Cerebellar nuclear complex (tissue), 1 donor: ENCODE measurements around the gene TMEM163.
"Not testable (repeated sequence)": the region's sequence is repeated elsewhere in the genome, so short reads cannot be mapped to it uniquely, and the experiment has no call there.

ENCODE experiments used
- DNase-seq, 2 experiments: peaks; one replicate each; lab custom pipeline; 2025; lab: John Stamatoyannopoulos, UW

The TMEM163 gene

DNA sequence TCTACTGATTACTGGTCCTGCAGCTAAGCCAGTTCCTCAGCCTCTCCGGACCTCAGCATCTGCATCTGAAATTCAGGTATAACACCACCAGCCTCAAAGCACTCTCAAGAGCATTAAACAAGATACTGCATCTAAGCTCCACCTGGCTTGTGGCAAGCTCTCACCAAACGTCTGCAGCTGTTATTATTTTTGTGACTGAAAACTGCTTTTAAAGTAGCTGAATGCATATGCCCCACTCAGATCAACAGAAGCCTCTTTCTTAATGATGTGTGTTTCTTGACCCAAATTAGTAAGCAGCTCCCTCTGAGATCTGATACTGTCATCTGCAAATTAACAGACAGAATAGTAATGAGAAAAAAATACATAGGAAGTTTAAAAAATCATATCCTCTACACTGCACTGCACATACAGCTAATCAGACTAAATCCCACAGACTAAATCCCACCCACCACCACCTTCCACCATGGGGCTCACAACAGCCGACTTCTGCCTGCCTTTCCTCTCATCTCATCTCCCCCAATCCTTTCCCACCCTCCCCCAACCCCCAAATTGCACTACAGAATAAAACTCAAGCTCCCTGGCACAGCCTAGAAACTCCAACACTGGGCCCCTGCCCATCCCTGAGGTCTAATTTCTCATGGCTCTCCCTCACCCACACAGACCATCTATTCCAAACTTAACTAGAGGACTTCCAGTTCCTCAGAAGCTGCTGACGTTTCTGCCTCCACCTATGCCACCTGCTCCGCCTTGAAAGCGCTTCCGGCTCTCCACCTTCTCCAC, 52.9 kb downstream of the TMEM163 start:
- no peak for DNase-seq

DNA sequence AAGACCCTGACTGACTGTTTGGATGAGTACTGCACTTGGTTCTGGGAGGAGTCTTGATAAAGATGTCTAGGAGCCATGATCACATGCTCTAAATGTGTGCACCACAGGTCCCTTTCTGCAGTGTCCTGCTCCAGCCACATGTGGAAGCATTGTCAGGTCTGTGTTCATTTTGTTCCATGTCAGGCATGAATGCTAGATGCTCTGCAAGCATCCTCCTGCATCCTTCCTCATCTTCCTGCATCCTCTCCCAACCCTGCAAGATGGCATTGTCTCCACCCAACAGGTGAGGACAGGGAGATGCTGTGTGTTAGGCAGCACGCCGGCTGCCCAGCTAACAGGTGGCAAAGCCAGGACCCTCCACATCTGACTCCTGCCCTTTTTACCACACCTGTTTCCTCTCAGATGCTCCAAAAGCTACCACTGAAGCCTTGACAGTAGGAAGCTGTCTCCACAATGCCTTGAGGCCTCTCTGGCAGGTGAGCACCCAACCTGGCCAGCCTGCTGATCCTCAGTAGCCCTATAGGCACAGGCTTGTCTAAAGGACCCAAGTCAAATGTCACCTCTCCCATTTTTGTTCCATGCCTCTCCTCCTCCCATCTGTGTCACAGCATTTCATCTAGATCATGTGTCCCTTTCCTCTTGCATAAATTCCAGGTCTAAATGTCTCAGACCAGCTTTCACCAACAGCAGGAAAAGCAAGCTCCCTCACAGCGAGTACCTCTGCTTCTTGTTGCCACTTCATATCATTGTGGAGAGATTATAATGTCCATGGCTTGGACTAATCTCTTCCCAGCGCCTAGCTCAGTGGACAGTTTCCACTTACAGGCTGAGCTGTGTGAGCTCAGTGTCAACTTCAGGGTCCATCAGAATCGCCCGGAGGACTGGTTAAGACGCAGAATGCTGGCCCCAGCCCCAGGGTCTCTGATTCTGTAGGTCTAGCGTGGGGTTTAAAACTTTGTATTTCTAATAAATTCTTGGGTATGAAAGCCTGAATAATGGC, 55.0 kb downstream of the TMEM163 start:
- DNase-seq = no peak

DNA sequence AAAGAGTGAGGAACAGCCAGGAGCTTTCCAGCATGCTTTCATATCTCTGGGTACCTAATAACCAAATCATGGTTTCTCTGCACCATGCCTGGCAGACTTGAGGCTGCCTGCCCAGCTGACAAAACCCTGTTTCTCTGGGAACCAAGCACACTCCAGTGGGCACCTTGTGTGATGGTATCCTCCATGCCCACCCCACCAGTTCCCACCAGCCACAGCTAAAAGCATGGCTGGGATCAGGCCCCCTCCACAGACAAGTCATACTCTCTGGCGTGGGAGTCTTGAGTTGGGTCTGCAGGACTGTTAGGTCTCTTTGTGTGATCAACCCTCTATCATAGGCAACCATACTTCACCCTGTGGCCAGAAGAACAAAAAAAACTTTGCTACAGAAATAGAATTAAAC, 56.0 kb downstream of the TMEM163 start:
- DNase-seq = no peak

DNA sequence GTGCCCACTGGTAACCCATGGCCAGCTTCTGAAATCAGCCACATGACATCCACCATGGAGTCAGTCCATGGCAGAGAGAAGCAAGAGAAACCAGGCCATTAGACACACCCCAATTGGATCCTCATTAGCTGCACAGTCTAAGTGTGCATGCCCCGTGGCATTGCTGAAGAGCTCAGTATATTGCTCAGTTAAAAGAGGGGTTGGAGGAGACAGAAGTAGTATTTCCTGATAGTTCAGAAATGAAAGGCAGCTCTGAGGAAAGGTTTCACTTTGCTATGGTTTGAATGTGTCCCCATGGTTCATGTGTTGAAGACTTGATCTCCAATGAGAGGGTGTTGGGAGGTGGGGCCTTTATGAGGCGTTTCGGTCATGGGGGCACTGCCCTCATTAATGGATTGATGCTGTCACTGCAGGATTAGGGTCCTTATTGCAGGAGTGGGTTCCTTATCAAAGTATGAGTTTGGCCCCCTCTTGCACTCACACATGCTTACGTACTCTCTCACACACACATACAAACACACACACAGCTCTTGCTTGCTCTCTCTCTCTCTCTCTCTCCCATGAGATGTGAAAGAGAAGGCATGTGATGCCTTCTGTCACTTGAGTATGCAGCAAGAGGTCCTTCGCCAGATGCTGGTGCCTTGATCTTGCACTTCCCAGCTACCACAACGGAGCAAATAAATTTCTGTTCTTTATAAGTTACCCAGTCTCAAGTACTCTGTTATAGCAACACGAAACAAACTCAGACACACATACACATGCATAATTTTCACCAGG, 58.0 kb downstream of the TMEM163 start:
- no peak for DNase-seq

DNA sequence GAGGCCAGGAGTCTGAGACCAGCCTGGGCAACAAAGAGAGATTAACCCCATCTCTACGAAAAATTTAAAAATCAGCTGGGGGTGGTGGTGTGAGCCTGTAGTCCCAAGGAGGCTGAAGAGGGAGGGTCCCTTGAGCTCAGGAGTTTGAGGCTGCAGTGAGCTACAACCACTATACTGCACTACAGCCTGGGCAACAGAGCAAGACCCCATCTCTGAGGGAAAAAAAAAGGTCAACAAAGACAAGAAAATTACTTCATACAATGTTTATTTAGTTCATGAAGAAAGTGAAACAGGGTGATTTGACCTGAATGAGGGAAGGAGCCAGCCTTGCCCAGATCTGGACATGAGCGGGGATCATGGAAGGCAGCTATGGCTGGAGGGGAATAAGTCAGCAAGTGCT, 59.1 kb downstream of the TMEM163 start:
- no peak for DNase-seq

DNA sequence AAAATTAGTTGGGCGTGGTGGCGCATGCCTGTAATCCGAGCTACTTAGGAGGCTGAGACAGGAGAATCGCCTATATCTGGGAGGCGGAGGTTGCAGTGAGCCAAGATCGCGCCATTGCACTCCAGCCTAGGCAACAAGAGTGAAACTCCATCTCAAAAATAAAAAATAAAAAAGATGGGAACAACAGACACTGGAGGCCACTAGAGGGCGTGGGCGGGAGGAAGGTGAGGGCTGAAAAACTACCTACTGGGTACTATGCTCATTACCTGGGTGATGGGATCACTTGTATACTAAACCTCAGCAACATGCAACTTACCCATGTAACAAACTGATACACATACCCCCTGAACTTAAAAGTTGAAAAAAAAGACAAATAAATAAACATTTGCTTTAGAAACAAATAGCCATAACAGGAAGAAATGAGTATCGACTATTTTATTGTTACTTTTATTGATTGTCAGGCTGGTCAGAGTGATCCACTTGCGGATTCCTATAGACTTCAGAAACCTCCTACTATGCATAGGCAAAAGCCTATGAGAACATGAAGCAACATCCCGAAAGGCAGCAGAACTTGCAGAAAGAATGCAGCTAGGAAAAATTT, 61.0 kb downstream of the TMEM163 start:
- DNase-seq = no peak

DNA sequence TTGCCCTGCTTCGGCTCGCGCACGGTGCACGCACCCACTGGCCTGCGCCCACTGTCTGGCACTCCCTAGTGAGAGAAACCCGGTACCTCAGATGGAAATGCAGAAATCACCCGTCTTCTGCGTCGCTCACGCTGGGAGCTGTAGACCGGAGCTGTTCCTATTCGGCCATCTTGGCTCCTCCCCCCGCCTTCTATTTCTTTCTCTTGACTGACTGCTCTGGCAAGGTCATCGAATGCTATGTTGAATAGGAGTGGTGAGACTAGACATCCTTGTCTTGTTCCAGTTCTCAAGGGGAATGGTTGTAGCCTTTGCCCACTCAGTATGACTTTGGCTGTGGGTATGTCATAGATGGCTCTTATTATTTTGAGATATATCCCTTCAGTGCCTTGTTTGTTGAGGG, 62.4 kb downstream of the TMEM163 start:
- not testable (repeated sequence) for DNase-seq

DNA sequence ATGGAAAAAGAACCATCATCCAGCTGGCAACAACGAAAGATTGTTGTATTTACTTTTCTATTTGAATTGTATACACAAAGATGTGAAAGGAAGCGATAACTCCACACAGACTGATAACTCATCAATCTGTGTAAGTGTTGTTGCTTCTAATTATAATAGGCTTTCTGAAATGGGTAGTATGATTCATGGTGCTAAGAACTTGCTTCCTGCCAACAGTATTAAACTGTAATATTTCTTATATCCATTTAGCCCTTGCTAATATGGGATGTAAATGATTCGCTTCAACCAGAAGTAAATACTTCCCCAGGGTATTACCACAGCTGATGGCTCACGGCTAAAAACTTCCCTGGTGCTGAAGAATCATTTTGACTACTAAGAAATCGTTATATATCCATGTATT, 70.2 kb downstream of the TMEM163 start:
- no peak for DNase-seq

DNA sequence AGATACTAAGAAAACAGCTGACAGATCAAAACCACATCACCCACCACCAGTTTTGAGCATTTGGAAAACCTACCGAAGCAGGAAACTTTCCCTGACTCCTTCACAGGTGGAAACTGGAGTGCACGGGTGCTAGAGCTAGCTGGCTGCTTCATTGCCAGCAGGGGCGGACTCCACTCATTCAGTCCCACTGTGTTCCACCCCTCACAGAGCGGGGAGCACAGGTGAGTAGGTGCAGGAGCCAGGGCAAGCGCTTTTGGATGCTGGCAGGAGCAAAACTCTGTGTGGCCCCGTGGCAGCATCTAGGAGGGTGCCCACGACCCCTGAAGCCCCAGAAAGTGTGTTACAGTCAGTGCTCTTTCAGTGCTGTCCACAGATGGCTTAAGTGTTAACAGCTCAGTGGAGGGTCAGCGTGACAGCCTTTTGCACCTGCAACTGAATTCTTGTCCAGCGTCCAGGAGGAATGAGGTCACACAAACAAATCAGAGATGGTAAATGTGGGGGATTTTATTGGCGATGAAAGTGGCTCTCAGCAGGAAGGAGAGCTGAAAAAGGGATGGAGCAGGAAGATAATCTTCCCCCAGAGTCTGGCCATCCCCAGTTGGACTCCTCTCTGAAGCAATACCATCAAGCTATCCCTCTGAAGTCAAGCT, 71.1 kb downstream of the TMEM163 start:
- peak in 1 of 2 experiments; percentile 61 for DNase-seq

DNA sequence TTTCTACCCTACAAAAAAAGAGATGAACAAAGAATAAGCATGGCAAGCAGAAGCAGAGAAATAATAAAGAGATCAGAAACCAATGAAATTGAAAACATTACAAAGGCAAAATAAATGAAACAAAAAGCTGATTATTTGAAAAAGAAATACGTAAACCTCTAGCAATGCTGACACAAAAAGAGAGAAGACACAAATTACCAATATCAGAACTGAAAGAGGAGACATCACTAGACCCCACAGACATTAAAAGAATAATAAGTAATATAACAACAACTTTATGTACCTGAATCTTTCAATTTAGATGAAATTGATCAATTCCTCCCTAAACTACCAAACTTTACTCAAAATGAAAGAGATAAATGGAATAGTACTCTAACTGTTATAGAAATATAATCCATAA, 75.9 kb downstream of the TMEM163 start:
- DNase-seq = no peak

DNA sequence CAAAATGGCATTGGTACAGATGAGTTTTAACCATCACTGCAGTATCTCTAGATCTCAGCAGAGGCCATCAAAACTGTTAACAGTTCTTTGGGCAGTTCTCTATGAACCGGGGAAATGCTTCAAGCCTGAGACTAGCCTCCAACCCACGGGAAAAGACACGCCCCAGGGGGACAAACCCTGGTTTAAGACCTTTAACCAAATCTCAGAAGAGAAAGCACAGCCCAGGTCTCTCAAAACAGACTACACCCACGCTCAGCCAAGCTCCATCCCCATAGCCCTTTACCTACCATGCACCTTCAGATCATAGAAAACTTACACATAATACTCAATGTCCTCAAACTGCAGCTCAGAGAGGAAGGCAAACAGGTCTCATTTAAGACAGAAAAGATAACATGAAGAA, 78.3 kb downstream of the TMEM163 start:
- no peak for DNase-seq

DNA sequence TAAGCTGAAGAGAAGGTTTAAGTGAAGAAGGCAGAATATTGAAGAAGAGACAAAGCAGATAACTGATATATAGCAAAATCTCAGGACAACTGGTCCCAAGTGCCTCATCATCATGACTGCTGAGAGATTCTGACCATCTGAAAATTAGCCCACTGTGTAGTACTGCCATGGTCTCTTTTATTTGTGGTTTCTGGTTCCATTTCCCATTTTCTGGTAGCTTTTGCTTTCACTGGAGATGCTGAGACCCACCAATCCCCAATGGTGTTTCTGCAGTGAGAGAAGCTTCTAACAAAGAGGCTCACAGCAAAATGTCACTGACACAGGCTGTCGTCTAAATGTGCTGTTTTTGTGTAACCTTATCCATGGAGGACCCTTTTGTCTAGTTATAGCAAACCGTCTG, 79.5 kb downstream of the TMEM163 start:
- DNase-seq = no peak

DNA sequence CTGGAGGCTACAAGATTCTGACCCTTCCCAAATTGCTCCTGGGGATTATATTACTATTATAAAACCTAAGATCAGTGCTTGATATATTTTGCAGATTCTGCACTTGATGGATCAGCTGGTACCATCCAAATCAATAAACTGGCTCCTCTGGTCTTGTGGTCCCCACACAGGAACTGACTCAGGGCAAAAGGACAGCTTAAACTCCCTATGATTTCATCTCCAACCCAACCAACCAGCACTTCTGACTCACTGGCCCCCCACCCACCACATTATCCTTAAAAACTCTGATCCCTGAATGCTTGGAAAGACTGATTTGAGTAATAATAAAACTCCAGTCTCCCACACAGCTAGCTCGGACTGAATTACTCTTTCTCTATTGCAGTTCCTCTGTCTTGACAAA, 82.1 kb downstream of the TMEM163 start:
- no peak for DNase-seq

DNA sequence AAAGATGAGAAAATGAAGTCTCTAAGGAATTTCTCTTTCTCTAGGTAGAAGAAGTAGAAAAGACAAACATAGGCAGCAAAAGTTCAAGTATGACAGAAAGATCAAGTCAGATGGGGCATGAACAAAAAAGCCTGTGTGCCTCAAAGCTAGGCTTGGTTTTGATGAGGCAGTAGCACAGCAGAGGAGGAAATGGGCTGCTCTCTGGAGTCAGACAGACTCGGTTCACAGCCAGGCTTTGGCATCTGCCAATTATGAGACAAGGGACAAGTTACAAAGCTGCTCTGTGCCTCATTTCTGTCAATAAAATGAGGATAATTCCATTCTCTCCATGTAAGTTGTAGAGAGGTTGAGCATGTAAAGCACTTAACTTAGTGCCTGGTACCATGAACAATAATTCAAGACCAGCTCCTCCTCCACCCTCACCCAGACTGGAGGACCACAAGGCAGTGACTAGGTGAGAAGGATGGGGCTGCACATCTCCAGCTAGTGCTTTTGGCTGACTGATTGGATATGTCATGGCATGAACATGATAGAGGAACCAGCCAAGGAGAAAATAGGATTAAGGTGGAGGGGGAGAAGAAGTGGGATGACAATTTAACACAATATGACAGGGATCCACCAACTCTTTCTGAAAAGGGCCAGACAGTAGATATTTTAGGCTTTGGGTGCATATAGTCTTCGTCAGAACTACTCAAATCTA, 84.6 kb downstream of the TMEM163 start:
- peak in 1 of 2 experiments; percentile 23 for DNase-seq

DNA sequence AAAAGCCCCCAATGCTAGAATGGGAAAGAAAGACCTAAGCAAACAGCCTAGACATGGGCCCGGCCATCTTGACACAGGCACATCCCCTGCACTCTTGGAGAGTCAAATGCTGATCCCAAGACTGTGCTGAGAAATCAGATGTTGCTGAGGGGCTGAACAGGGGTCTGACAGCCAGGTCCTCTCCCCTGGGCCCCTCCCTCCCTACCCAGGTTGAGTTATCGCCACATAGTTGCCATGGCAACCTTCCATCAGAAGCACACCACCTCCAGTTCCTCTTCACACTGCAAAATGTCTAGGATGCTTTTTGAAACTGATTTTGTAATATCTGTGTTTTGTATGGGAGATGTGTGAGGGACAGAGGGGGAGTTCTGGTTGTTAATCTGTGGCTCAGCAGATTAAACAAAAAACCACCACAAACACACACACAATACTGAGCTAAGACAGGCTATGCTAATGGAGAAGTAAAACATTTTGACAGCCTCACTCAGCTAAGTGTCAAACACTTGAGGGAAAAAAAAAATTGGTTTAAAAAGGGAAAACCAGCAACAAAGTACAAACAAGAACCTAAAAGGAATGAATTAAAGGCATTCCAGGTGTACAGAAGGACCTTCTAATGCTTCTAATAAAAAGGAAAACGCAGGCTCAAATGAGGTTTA, 88.2 kb downstream of the TMEM163 start:
- DNase-seq = no peak

DNA sequence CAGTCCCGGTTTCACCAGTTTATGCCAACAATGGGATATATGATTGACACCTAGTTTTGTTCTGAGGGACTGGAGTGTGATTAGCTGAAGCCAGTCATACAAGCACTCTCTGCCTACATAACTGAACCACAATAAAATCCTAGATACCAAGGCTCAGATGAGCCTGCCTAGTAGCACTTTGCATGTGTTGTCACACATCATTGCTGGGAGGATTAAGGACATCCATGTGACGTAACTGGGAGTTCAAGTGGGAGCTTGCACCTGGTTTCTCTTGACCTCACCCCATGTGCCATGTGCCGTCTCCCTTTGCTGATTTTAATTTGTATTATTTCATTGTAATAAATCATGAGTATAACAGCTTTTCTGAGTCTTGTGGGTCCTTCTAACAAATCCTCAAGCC, 90.3 kb downstream of the TMEM163 start:
- no peak for DNase-seq

DNA sequence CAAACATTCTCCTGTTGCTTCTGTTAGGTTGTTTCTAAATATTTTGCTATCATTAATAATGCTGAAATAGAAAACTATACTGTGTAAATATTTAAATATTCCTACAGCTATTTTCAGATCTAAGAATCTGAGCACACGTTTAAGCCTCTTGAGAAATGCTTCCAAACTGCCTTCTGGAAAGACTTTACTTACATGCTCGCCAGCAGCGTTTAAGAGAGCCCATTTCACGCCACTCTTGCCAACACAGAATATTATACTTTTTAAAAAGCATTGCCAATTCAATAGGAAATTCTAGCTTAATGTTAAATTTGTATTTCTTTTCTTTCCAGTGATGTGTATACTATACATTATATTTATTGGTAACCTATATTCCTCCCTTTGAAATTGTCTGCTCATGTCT, 92.0 kb downstream of the TMEM163 start:
- DNase-seq = no peak

DNA sequence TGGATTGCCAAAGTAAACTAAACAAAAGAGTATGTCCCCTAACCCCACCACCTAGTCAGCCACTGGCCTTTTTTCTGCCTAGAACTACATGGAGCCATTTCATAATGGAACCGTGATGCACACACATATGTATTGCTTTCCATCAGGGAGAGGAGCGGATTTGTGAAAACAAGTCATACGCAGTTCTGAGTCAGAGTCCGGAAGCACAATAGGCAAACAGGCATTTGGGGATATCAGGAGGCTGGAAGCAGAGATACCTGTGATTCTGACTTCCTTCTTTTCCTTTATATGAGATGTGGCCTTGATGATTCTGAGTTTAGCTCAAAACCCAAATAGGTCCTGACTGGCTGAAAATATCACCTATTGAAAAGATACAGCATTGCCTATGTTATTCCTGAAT, 93.5 kb downstream of the TMEM163 start:
- peak; percentile 14 to 18 for DNase-seq

DNA sequence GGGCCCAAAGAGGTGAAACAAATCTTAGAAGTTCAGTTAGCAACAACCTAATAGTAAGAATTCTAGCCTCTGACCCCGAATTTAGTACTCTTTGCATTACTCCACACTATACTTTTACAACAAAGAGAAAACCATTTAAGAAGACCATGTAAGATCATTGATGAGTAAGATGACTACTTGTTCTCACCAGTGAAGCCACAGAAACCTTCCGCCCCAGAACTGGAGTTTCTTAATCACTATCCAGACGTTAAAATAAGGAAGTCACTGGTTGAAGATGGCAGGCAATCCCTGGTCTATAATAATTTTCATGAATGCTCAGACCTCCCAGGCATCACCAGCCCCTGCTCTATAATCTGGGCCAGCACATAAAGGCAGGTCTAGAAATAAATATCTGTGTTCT, 95.0 kb downstream of the TMEM163 start:
- no peak for DNase-seq

DNA sequence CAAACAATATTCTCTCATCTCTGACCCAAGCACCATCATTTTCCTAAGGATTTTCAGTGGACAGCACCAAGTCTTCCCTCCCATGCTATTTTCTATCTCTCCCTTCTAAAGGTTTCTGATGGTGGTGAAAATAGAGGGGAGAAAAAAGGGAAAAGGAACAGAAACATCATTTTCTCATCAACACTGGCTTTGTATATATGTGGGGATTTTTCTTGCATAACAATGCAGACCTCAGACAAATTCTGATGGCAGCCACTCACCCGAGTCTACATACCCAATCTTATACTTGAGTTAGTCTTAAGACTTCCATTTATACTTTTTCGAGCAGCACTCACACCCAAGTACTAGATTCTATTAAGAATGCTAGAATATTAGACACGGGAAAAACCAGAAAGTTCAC, 95.8 kb downstream of the TMEM163 start:
- no peak for DNase-seq
